NCI-H2227 treated with DMSO at 0.1 percent for 48 hours (cell line): ENCODE measurements around the gene AVP.

Experiments
- DNase-seq: peaks from one replicate; lab custom pipeline; 2025; lab: John Stamatoyannopoulos, UW

The AVP gene

GRCh38 chr20:3047486-3048419, 36.8 kb downstream of the AVP start:
- no peak for DNase-seq

DNA sequence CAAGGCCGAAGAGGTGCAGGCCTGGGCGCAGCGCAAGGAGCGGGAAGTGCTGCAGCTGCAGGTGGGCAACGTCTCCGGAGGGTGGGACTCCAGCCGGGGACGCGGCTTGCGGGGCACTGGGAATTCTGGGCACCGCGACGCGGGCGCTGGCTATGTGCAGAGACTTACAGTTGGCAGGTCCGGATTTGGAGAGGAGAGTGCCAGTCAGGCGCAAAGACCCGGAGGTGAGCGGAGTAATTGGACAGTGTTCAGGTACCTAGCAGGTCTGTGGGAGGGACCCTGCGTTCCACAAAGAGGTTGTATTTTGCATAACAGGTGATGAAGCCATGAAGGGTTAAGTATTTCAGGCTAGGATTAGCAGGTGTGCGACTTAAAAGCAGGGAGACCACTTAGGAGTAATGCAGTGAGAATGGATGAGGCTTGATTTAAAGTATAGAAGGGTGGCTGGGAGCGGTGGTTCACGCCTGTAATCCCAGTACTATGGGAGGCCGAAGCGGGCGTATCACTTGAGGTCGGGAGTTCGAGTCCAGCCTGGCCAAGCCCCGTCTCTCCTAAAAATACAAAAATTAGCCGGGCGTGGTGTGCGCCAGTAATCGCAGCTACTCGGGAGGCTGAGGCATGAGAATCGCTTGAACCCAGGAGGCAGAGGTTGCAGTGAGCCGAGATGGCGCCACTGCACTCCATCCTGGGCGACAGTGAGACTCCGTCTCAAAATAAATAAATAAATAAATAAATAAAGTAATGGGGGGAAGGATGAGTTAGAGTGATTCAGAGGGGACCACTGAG, 37.7 kb downstream of the AVP start:
- DNase-seq, result peak; percentile 37

DNA sequence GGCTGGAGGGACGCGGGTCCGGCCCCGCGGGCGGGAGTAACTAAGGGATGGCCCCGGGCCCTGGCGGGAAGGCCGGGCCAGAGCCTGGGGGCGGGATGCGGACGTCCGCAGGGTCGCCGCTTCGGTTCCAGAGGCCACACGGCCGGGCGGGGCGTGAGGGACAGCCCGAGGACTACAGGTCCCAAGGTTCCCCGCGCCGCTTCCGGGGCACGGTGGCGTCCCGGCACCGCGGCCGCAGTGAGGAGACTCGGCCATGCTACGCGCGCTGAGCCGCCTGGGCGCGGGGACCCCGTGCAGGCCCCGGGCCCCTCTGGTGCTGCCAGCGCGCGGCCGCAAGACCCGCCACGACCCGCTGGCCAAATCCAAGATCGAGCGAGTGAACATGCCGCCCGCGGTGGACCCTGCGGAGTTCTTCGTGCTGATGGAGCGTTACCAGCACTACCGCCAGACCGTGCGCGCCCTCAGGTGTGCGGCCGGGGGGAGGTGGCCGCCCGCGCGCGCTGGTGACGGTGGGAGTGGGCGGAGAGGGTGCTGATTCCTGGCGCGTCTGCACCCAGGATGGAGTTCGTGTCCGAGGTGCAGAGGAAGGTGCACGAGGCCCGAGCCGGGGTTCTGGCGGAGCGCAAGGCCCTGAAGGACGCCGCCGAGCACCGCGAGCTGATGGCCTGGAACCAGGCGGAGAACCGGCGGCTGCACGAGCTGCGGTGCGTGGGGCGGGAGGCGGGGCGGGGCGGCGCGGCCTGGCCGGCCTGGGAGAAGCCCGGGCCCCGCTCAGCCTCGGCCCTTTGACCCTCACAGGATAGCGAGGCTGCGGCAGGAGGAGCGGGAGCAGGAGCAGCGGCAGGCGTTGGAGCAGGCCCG, 38.5 kb downstream of the AVP start, which contains the start of gene MRPS26:
TSS of gene MRPS26 (plus strand) at position 237 of the 861 bp plus-strand sequence. CDS start at position 254, 17 bp downstream.
- peak; percentile 91 for DNase-seq

DNA sequence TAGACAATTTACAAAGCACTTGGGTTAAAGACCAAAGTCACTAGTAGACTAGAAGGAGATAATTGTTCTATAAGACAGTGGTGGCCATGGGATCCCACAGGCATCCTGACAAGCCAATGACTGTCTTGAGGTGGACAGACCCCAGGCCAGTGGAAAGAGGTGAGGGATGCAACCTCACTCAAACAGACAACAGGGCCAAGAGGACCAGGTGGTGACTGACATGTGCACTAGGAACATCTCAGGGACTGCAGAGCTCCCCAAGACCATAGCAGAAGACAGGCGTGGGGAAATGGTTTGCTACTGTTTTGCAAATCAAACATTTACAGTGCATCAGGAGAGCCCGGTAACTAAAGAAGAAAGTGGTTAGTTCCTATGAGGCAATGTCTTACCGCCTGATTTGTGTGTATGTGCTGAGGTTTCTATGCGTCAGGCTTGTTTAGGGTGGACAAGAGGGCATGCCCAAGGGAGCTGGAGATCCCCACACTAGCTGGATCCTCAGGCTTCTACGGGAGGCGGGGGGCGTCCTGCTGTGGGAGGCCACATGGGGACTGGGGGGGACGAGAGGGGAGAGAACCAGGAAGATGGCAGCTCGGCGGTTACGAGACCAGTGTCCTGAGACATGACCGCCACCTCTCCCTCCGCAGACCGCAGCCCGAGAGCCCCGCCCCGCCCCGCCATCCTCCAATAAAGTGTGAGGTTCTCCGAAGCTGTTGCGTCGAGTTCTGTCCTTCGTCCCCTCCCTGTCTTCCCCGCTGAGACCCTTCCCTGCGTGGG, 39.3 kb downstream of the AVP start:
- peak; percentile 91 for DNase-seq

DNA sequence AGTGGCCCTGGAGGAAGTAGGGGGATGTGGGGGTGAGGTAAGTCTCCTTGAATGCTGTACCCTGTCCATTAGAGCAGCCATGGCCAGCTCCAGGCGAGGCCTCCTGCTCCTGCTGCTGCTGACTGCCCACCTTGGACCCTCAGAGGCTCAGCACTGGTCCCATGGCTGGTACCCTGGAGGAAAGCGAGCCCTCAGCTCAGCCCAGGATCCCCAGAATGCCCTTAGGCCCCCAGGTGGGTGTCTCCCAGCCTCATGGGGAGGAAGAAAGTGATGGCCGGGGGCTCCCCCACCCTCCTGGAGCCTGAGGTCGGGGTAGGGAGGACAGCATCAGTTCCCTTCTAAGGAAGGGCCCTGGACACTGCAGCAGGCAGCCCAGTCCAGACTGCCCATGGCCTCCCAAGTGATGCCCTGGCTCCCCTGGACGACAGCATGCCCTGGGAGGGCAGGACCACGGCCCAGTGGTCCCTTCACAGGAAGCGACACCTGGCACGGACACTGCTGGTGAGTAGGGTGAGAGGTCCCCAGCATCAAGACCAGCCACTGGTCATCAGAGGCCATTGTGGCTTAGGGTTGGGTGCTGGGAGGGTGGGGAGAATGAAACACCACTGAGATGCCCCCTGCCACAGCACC, 40.1 kb downstream of the AVP start:
- DNase-seq, result no peak

DNA sequence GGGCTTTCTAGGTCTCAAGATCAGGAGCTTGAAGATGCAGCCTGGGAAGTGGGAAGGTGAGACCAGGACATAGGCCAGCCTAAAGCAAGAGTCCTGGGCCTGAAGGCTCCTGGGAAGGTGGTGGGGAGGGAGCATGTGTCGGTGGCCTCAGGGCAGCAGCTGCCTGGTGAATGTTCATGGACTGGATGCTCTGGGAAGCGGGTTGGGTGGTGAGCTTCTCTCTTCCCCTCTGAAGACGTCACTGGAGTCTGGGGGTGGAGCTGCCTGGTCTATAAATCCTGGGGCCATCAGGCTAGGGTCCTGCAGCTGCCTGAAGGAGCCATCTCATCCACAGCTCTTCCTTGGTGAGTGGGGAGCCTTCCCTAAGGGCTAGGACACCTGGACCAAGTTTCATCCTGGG, 41.2 kb downstream of the AVP start, which contains the start of gene GNRH2:
TSS of gene GNRH2 (plus strand) at position 301 of the 400 bp plus-strand sequence. CDS start 793 bp downstream, outside the sequence.
- no peak for DNase-seq

DNA sequence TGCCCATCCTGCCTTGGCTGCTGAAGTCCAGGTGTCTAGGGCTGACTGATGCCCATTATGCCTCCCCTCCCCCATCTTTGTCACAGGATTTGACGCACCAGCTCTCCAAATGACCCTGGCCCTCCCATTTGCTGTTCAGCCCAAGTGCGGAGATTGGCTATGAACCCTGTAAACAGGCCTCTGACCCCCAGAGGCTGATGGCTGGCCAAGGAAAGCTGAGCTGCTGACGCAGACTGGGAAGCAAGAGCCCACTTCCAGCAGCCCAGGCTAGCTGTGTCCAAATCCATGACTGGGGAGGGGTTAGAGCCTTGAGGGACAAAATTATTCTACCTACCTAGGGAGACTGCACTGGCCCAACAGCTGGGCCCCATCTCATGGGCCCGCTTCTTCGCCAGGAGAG, 41.9 kb downstream of the AVP start:
- no peak for DNase-seq

DNA sequence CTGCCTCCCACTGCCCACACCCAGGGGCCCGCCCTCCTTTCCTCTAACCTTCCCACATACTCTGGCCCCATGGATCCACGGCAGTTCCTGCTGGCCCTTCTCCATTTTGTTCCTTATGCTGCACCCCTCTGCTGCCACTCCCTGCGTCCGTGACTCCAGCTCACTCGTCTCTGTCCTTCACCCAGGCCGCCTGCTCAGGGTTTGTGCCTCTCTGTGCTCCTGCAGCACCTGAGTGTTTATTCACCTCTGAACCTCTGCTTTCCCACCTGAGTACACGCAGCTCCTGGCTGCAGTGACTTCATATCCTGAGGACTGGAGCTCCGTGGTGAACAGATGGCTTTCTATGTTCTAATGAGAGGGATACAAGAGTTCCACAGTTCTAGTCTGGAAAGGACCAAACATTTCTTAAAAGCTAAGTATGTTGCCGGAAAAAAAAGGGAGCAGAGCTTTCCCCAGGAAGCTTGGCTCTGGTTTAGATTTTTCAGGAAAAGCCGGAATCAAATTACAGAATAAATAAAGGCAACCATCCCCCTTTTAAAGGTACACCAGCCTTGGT, 42.6 kb downstream of the AVP start:
- DNase-seq, result no peak

- no peak for DNase-seq
Observed at GRCh38 chr20:3040086-3040485, 44.4 kb downstream of the AVP start.

- no peak for DNase-seq
Observed at GRCh38 chr20:3039426-3039825, 45.1 kb downstream of the AVP start.

DNA sequence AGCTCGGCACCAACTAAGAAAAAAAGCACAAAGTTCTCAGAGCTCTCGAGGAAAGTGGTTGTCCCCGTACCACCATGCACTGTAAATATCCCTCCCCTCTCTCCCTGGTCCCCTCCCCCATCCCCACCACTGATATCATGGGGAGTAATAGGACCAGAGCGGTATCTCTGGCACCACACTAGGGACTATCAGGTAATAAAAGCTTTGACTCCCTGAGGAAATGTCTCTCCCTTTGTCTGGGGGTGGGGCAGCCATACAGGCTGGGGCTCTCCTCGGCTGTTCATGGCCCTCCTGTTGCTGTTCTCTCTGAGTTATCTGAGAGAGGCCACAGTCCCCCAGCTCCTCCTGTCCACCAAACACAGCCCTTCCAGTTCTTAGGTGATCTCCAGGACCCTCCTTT, 46.1 kb downstream of the AVP start:
- DNase-seq, result no peak

DNA sequence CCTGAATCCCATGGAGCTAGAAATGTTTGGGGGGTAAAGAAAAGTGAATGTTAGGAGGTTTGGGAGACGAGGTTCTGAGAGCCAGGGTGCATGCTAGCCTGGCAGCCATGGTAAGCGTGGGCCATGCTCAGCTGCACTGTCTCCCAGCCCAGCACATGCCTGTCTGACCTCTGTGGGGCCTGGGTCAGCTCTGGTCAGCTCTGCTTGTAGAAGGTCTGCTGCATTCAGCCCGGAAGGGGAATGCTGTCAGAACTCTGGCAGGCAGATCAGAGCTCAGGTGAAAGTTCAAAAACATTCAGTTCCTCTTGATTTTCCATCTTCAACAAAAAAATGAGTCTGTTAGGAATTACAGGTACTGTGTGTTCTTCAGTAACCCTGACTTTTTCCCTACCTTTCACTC, 46.9 kb downstream of the AVP start:
- DNase-seq, result no peak

DNA sequence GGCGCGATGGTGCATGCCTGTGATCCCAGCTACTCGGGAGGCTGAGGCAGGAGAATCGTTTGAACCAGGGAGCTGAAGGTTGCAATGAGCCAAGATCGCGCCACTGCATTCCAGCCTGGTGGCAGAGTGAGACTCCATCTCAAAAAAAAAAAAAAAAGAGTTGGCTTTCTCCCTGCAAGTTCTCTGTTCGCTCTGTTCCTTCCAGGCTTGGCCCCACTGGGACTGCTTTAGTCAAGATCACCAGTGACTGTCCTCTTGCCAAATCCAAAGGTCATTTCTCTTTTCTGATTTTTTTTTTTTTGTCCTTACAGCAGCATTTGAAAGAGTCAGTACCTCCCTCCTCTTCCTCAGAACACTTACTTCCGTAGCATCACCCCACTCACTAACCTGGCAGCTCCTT, 51.9 kb downstream of the AVP start:
- no peak for DNase-seq
